AML-193 (cell line): ENCODE results near the gene SVIL.
"Not testable (repeated sequence)": the region's sequence is repeated elsewhere in the genome, so short reads cannot be mapped to it uniquely, and the experiment has no call there.

Experiments
- DNase-seq, 2 experiments: peaks; one replicate each; lab custom pipeline; 2025; lab: John Stamatoyannopoulos, UW

SVIL gene

DNA sequence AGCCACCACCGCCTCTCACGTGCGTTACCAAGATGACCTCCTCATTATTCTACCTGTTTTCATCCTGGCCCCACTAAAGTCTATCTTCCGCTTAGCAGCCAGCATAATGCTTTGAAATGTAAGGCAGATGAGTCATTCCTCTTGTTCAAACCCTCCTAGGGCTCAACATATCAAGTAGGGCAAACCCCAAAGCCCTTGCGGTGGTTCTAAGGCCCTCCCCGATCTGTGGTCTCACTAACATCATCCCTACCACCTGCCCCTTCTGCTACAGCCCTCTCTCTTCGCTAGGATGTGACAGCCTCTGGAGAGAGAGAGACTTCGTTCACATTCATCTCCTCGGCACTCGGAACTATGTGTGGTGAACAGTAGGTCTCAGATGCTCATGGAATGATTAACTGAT is 94.8 kb downstream of the SVIL start:
- DNase-seq = no peak

DNA sequence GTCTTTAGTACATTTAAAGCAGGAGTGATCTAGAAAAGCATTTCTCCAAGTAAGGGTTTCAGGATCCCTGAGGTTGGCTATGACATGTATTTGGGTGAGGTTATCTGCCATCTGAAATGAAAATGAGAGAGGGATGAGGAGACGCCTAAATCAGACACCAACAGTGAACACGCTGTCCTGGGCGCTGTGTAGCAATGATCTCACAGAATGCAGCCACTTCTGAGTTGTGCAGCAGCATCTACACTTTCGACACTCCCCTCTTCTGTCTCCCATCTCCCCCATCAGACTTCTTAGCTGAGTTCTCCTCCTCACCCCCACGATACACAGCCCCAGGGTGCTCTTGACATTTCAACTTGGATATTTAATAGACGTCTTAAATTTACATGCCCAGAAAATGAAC is 95.4 kb downstream of the SVIL start:
- DNase-seq = no peak

DNA sequence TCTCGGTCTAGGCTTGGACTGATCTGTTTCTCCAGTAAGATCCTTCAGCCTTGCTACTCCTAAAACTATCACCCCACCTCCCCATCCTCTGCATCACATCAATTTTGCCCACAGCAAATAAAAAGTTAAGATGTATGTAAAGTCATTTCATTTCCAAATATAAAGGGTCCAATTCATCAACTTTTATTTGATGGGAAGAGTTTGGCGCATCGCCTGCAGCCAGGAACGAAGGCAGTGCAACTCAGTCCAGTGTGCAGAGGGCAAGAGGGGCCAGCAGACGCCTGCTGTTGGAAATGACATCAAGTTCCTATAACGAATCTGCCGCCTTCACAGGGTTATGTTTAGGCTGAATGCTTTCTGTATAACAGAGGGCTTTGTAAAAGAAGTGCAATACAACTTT is 97.0 kb downstream of the SVIL start:
- no peak for DNase-seq

DNA sequence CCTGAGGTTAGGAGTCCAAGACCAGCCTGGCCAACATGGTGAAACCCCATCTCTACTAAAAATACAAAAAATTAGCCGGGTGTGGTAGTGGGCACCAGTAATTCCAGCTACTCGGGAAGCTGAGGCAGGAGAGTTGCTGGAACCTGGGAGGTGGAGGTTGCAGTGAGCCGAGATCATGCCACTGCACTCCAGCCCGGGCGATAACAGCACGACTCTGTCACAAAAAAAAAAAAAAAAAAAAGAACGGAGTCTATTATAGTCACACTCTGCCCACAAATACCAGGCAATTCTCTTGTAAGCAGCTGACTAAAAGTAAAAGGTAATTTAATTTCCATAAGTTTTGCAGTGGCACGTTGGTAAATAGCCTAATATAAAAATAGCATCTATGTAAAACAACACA is 98.1 kb downstream of the SVIL start:
- DNase-seq = not testable (repeated sequence)

DNA sequence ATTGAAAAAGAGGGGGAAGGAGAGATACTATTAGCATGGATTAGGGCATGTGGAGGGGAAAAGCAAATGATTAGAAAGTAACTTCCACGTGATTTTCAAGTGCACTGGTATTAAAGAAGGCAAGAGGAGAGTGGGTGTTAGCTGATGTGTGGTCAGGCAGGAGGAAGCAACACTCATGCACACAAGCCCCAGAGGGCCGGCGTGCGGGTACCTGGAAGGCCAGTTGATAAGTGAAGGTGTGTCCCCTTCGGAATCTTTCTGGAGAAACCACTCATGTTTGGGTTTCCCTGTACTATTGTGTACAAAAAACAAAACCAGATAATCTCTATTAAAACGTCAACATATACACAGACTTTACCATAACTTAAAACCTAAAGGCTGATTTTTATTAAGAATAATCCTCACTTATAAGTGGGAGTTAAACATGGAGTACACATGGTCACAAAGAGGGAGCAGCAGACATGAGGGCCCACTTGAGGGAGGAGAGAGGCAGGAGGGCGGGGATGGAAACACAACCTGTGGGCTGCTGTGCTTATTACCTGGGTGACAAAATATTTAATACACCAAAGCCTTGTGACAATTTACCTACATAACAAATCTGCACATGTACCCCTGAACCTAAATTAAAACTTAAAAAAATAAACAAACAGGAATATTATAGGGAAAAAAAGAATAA is 98.9 kb downstream of the SVIL start:
- DNase-seq = no peak

DNA sequence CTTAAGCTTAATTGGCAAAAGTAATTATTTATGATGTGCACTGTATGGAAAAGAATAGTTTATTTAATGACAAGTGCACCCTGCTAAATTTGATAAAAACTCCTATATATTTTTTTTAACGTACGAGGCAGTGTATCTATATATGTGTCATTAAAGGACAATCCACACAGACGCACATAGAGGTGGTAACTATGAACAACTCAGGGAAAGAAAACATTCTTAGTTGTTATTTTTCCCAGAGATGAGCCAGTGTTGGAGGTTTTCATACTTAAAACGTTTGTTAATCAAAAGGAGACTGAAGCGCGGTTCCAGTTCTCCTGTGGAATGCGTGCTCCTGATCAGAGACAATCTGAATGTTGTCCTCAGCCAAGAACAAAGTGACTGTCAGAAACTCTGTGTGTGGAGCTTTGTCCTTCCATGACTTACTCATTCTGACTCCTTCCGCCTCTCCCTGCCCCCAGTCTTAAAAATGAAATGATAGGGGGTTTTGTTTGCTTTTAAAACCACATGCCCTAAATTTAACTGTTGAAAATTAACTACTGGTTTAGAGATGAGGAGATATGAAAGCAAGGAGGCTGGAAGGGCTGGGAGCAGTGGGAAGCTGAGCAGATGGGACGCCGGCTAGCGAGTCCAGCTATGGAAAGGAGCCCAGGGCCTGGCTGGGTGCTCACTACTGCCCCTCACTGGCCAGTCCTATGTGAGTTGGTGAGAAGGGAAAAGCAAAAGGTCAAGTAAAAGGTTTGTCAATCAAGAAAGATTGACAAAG is 99.6 kb downstream of the SVIL start:
- DNase-seq = no peak

DNA sequence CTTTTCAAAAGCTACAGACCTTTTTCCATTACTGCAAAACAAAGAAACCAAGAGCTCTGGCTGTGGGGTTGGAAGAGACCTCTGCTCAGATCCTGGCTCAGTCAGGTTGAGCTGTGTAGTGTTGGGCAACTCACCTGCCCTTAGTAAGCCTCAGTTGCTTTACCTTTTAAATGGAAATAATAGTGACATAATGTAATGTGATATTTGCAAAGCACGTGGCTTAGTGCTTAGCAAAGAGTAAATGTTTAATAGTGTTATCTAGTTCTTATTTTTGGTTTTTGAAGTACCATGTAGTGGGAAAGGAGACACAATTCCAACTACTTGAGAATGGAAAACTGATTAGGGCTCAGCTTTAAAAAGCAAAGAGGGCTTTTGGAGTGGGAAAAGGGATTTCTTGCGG is 100.2 kb downstream of the SVIL start:
- no peak for DNase-seq

DNA sequence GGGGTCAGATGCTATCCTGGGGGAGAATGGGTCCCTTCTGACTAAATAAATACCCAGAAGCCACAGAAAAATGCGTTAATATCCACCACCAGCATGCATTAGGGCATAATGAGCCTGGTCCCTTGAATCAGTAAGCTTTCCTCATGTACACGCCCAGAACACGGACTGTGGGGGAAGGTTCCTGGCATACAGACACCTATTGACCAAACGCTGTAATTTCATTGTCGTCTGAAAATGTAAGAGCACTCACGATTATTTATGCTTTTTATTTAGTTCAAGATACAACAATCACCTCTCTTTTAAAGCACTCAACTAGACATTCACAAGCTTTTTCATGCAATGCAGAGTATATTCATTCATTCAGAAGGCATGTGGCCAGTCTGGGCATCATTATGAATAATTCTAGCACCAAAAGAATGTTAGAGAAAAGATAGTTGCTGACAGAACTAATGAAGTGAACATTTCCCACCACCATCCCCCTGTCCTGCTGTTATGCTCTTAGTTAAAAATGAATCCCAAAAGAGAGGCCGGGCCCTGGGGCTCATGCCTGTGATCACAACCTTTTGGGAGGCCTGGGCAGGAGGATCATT is 101.0 kb downstream of the SVIL start:
- no peak for DNase-seq

DNA sequence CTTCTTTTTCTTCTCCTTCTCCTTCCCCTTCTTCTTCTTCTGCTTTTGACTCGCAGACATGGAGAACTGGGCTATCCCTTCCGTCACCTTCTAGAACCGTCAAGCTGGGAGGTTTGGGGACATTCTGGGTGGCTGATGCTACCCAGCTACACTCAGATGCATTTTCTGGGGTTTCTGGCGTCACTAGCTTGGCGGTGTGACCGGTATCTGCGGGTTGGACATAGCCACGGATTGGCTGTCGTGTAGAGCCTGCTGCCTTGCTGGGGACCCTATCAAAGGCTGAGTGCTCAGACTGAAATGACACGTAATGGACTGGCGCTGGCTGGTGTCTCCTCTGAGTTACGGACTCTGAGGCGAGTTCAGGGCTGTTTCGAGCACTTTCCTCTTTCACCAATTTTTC is 101.7 kb downstream of the SVIL start:
- no peak for DNase-seq

DNA sequence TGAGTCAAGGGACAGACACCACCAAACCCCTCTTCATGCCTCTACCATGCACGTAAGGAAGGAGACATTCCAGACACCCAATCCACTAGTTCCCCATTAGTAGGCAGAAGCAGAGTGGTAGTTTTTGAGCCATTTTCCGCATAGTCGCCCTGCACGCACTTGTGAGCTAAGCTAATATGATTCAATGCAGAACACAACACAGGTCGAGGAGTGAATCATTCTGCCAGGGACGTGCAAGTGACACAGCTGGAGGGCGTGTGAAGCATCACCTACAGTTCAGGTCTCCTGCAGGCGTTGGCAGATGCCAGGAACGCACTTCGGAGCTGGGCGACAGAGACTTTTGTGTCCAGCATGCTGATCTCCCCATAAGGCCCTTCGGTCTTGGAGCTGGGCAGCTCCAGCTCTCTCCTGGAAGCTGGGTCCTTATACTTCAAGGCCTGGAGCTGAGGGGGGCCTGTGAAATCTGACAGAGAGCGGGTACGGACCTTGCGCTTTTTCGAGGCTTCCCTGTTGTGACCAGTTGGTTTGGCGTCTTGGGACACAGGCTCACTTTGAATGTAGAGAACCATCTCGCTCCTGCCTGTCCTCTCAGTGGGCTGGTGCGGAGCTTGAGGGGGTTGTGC is 102.4 kb downstream of the SVIL start:
- DNase-seq = no peak

DNA sequence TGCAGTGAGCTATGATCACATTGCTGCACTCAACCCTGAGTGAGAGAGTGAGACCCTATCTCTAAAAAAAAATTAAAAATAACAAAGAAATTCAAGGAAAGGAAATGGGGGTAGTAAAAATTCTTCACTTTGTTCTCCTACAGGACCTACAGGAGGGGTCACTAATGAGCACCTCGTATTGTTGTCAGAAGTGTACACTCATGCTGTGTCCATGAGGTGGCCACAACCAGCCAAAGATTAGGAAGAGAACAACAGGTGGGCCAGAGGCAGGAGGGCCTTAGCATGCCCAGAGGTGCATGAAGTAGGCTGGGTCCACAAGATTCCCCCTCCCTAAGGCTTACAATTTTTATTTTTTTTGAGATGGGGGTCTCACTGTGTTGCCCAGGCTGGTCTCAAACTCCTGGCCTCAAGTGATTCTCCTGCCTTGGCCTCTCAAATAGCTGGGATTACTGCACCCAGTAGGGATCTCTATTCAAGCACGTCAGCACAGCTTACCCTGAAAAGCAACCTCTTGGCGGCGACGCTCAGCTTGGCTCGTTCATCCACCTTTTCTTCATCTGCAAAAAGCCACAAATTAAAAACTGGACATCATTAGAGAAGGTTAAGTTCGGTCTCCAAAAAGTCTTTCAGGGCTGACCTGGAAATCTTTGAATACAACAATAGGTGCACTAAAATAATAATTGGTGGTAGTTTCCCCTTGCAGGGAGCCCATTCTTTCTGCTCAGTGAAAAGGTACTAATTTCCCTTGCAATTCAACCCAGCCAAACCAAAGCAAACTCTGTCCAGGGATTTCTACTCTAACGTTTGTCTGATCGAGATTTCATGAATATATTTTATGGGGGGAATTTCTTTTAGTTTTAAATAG is 104.4 kb downstream of the SVIL start:
- no peak for DNase-seq

DNA sequence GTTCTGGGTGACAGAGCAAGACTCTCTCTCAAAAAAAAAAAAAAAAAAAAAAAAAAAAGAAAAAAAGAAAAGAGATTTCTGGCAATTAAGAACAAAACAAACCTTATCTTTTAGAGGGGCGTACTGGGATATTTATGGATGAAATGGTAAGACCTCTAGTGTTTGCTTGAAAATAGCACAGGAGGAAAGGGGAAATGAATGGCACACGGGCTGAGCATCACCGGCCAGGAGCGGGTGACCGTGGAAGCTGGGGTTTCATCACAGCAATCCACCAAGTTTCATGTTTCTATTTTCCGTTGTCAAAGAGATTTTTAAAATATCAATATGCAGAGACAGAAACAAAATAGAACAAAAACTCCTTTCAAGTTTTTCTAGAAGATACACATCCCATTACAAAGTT is 105.6 kb downstream of the SVIL start:
- DNase-seq = no peak

DNA sequence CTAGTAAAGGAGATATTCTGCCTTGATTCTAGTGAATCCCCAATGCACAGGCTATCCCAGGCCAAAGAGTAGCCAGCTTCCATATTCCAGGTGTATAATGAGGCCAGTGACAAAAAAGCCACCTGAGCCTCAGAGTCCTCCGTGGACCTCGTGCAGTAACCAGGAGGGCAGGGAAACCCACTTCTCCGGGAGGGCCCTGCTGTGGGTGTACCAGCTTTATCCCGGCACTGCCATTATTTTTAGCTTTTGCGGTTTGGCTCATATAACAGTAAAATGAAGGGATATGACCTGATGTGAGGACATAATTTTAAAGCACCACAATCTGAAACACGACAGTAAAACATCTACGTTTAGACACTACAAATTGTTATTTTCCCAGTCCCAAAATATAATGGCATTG is 109.0 kb downstream of the SVIL start:
- no peak for DNase-seq

DNA sequence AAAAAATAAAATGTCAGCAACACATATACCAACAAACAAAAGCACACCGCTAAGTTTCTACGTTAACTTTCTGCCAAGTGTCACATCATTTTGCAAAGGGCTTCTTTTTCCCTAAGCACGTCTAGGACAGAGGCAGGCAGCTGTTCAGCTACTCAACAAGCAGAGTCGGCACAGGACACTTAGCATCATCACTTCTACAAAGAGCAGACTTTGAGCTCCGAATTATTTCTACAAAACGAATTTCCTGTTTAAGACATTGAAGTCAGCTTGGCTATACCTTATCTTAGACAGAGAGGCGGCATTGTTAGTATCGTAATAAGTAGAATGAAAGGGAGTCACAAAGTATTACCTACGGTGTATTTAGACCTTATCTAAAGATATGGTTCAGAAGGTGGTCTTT is 110.1 kb downstream of the SVIL start:
- no peak for DNase-seq

DNA sequence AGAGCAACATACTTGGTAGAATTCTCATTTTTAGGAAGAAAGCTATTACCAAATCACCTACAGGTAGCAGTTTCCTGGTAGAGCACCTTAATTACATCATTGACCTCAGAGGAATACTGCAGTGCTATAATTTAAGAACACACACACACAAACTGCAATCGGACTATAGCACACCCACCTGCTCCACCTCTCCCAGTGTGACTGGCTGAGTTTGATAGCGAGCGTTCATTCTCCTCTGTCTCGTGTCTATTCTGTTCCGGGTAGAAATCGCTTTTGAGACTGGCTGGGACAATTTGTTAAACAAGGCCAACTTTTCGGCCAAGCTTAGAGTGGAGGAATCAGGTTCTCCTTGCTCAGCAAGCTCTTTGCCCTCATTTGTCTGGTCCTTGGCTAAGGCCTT is 110.5 kb downstream of the SVIL start:
- DNase-seq = no peak

DNA sequence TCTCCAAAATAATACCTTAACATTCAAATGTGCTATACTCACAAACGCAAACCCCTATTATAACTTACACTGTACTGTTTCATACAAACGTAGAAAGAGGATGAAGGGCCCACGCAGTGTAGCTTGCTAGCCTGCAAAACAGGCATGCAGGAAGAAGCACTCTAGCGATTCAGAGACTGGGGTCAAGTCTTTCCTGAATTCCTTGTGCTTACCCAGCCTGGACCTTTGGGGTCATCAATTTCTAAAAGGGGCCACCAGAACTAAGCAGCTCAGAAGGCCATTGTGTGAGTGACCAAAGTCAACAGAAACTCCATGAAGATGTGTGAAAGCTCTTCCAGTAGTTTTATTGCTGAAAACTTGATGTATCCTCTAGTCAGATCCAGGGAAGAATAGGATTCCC is 111.9 kb downstream of the SVIL start:
- no peak for DNase-seq

DNA sequence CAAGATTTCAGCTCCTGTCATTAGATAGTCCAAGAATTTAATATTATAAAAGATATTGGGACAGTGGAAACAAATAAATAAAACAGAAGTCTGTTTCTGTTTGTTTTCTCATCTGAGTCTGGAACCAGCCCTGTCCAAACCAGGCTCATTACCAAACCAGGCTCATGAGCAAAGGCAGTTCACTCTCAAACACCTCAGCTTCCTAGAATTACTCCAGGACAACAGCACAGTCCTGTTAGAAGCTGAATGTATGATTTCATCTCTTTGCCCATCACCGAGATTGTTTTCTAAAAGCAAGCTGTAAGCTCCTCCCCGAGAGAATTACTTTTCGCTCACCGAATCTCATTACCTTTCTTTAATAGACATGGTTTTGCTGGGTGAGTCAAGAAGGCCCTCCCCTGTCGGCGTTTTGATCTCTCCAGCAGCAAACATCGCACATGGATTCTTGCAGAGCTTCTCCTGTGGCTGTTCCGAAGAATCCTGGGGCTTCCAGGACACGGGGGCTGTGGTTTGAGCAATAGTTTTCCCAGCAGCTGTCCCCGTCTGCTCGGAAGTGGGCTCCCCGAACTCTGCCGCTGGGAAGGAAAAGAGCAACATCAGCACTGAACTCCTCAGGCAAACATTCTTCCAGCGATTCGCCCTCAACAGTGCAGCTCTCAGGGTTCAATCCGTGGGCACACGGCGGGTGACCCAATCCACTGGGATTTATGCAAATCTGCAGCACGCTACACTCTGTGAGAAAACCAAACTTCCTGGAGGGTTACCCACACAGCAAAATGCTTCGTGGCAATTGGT is 112.5 kb downstream of the SVIL start:
- DNase-seq = no peak

DNA sequence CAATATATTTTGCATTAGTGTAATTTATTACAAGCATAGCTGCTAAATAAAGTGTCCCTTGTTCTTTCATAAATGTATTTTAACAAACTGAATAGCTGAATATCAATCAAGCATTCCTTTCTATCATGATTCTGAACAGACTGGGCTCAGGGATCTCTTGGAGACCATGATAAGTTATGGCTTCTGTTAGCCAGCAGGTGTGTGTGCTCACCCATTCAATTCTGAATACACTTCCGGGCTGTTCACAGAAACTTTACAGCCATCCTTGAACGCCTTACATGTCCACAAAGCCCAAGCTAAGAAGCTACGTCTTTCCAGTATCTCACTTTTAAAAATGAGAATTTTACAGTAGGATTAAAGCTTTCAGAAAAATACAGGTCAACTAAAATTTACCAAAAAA is 115.1 kb downstream of the SVIL start:
- no peak for DNase-seq

DNA sequence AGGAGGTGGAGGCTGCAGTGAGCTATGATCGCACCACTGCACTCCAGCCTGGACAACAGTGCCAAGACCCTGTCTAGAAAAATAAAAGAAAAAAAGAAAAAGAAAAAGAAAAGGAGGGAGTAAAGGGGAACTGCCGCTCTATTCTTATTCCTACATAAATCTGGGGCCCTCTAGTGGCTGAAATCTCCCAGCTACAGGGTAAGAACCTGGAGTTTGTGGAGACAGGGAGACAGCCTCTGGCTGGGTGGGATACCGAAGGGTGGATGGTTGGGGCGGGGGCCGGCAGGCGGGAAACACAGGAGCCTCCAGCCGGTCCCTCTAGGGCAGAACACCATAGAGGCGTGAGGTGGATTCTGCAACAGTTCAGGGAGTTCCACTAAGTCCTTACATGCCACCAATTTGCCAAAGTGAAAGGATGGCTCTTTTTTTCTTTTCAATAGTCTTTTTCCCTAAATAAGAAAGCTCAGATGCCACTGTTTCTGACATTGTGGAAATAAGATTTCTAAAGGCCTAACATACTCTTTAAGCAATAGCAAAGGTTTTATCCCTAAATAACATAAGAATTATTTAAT is 117.3 kb downstream of the SVIL start:
- DNase-seq = peak; percentile 14 to 15

DNA sequence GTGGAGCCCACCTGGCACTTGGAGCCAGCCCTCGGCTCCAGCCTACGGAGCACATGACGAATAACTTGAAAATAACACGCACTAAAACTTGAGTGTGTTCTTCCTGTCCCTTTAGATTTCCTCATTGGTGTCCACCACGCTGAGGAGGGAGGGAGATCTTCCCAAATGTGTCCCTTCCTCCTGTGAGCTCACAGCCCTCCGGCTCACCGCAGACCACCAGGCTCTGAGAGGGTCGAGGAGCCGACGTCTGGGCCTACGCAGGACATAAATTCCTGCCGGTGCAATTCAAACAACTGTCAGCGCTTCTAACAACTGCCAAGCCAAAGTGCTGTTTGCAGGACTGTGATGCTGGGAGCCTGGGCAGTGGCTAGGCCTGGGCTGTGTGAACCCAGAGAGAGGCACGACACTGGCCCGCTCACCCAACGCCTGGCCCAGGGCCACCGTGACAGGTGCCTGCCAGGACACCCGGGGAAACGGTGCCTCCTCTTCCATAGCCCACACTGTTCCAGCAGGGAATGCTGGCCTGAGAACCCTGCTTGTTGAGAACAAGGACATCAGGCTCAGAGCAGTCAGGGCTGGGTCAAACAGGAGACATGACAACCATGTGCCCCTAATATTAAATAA is 118.3 kb downstream of the SVIL start:
- not testable (repeated sequence) for DNase-seq
